T-helper 1 cell treated with Interleukin-12 subunit alpha and Interleukin-12 subunit beta and Interleukin-4 antibody, amounts not matched to agents 30 ng/mL and 1 ng/mL, for 36 hours (primary cell): ENCODE data around the gene OGN. TPM values are rescaled to one million over a fixed set of nuclear protein-coding genes. Genes with fewer than 3 reads are reported as not detected.

Experiments
- intact Hi-C: fragments of 100-400 bp; cut with micrococcal nuclease; formaldehyde crosslinking; loops from one replicate; pipeline ENCODE4 v1.15.1; 2024
- total RNA-seq: library from RNA; stranded (reverse); gene quantifications from 2 replicates; pipeline ENCODE4 v1.2.3, GENCODE V29; 2022

Gene OGN
- total RNA-seq, 1 donor from 2014 or later: 0.15 TPM

DNA sequence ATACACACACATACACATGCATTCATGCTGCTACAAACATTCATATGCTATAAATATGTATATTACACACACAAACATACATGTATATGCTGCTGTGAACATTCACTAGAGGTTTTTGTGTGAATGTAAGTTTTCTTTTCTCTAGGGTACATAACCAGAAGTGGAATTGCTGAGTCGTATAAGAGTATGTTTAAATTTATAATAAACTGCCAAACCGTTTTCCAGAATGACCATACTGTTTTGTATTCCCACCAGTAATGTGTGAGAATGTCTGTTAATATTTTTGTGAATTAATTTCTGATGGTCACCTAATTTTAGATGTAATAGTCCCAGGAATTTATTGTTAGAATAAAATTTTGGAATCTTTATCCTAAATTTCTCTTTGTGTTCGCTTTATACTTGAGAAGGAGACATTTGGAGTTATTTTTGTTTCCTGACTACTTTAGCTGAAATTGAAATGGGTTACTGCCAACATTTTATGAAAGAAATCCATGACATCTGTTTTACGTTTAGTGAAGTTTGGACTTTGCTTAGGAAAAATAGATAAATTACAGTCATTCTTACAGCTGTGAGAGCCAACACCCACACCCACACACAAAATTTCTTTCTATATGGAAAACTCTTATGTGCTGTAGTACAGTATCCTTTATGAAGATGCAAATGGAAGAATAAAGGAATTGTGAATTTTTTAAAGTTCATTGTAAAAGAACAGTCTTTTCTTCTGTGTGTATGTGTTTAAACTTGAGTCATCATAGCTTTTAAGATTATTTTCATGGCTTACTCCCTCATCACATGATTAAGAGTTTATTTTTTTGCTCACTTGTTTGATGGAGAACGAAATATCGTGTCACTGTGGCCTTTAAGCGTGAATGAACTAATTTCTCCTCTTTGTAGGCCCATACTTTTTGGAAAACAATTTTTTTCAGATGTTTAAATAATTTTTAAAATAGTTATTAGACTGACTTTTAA is 54.3 kb downstream of the OGN start:
- intact Hi-C loops: no loop called here

DNA sequence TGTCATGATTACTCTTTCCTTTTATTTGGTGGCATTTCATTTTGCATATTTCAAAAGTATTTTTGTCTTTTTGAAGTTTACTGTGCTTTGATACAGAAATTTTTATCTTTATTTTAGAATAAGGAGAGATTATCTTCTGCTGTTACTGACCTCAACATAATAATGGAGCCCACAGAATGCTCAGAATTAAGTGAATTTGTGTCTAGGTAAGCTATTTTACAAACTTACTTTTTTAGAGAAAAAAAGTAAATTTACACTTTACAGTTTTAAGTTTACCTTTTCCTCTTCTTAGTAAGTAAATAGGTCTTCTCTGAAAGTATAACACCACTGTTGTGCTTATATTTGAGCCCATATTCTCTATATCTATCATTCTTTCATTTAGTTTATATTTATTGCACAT is 58.8 kb downstream of the OGN start:
- intact Hi-C loops: no loop called here

DNA sequence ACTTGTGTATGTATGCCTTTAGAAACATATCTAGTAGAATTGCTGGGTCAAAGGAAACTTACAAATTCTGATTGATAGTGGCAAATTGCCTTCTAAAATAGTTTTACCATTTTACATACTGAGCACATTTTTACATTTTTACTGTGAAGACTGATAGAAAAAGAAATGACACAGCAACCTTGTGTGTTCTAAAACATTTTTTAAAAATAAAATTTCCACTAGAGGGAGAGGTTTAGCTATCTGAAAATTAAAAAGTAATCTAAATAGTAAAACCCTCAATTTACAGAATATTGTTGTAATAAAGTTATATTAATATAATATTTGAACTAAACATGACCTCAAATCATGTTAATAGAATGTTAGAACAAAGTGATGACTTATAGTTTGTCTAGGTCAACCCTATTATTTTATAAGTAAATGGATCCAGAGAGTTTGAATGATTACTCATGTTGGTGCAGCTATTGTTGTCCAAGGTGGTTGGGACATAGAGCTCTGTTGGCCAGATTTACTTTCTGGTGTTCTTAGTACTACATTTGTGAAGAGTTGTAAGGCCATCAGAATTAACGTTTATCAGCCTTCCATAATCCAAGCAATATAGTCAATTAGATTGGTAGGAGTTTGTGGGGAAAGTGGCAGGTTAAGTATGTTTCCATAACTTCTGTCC is 61.4 kb downstream of the OGN start:
- intact Hi-C loops: loop anchor here (1.0 kb wide), 2 partner anchors 96 to 292 kb away; no protein-coding TSS in a partner anchor

DNA sequence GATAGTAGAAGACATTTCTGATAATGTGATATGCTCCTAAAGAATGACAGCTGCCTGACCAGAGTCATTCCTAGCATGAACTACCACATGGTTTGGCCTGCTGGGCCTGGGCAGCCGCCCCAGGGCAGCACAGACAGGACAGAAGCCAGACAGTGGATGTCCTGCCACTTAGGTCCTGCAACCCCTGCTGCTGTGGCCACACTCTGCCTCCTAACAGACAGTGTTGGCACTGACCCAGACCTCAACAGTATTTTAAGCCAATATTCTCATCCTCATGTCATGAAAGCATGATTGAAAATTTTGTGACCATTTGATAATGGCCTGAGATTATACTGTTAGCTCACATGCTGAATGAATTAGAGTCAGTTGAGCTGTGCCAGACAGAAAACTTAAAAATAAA is 62.8 kb downstream of the OGN start:
- intact Hi-C loops: no loop called here

DNA sequence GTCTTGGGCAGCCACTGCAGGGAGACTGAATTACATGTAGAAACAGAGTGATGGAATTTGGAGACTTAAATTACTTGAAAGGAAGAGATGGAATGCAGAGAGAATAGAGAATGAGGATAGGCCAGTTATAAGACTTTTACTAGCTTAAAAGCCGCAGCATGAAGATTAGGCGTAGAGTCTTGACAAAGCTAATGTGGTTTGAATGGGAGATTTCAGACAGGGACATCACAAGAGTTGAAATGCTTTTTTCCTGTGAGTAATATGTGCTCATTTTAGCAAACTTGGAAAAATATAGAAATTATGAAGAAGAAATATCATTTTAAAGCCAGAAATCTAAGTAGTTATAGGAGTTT is 71.1 kb downstream of the OGN start:
- intact Hi-C loops: loop anchor here (2.0 kb wide), 1 partner anchor 332 kb away; no protein-coding TSS in a partner anchor

Other genes with a start within 250 kb of the OGN start
- 144 and 146 TPM in 2 replicates for gene IARS1, start 110.9 kb downstream of the OGN start, total RNA-seq
- 64.3 and 67.8 TPM in 2 replicates for gene NOL8, start 79.2 kb downstream of the OGN start, total RNA-seq
- 16.6 and 19.4 TPM in 2 replicates for gene CENPP, start 78.6 kb downstream of the OGN start, total RNA-seq
- gene OMD, start 19.9 kb upstream of the OGN start, total RNA-seq: not detected in 2 replicates
- not detected in 2 replicates for gene ASPN, start 77.9 kb upstream of the OGN start, total RNA-seq
- not detected in 2 replicates for gene ECM2, start 131.4 kb upstream of the OGN start, total RNA-seq